G401.6 (cell line): Measurements from ENCODE around the gene HMCN2.

Experiments
- FAIRE-seq: peaks from 2 replicates; lab custom pipeline; 2012; peaks lifted over from hg19 to GRCh38; lab: Jason Lieb, UNC

HMCN2 gene

GRCh38 chr9:130290291-130291181, 25.0 kb downstream of the HMCN2 start:
- FAIRE-seq, result no peak

DNA sequence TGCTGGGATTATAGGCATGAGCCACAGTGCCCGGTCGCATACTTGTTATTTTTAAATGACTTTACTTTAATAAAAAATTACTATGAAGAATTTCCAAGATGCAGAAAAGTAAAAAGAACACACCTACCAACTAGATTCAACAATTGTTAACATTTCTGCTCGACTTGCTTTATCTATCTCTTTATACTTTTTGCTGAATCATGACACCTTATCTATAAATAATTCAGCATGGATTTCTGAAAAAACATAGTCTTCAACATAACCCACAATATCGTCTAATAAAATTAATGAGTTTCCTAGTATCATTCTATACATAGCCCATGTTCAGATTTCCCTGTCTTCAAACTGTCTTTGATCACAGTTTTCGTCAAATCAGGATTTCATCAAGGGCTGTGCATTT, 25.9 kb downstream of the HMCN2 start:
- no peak for FAIRE-seq

GRCh38 chr9:130292106-130292505, 26.5 kb downstream of the HMCN2 start:
- no peak for FAIRE-seq

- no peak for FAIRE-seq
Observed at GRCh38 chr9:130294664-130295063, 29.1 kb downstream of the HMCN2 start.

GRCh38 chr9:130295431-130295830, 29.9 kb downstream of the HMCN2 start:
- FAIRE-seq, result no peak

DNA sequence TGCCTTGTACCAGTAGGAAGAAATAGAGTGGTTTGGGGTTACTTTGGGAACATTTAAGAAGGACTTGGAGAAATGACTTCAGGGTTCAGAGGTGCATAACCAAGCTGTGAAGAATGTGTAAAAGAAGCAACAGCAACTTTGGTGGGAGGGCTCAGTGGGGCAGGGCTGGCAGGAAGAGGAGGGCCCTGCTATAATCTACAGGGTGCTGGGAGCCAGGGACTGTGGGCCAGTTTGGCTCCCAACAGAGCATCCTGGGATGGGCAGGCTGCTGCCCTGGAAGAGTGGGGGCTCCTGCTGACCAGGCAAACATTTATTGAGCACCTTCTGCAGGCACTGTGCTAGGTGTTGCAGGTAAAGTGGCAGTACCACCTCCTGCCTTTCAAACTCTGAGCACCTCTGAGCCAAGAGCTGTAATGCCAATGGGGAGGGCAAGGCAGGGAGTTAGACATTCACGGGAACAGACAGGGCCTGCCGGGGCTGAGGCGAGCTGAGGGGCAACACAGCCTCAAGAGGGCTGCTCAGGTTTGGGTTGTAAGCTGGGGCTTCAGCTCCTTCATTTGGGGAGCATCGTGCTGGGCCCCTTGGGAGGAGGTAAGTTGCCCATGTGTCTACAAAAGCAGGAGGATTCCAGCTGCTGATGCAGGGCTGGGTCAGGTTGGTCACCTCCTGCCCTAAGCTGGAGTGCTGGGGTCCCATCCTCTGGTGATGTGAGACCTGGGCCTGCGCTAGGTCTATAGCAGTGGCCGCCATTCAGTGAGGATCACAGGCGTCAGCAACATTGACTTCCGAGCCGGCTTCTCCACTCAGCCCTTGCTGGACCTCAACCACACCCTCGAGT, 30.6 kb downstream of the HMCN2 start:
- no peak for FAIRE-seq

- no peak for FAIRE-seq
Observed at GRCh38 chr9:130296783-130297055, 31.2 kb downstream of the HMCN2 start.

DNA sequence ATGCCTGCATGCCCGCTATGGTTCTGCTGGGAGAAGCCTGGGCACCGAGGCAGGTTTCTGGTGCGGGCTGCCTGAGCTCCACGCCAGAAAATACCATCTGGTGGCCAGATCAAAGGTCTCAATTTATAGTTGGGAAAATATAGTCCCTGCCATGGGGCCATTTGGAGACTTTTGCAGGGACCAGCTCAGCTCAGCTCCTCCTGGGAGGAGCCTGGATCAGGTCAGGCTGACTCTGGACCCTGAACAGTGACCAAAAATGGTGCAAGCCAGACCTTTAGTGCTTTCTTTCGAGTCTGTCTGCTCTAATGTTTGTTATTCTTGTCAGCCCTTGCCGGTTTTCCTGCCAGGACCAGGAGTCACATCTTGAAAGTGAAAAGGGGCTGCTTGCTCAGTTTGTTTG, 31.8 kb downstream of the HMCN2 start:
- FAIRE-seq, result no peak

- no peak for FAIRE-seq
Observed at GRCh38 chr9:130298662-130299279, 33.2 kb downstream of the HMCN2 start.

- FAIRE-seq, result no peak
Observed at GRCh38 chr9:130299785-130300615, 34.4 kb downstream of the HMCN2 start.

GRCh38 chr9:130300739-130301138, 35.2 kb downstream of the HMCN2 start:
- no peak for FAIRE-seq

DNA sequence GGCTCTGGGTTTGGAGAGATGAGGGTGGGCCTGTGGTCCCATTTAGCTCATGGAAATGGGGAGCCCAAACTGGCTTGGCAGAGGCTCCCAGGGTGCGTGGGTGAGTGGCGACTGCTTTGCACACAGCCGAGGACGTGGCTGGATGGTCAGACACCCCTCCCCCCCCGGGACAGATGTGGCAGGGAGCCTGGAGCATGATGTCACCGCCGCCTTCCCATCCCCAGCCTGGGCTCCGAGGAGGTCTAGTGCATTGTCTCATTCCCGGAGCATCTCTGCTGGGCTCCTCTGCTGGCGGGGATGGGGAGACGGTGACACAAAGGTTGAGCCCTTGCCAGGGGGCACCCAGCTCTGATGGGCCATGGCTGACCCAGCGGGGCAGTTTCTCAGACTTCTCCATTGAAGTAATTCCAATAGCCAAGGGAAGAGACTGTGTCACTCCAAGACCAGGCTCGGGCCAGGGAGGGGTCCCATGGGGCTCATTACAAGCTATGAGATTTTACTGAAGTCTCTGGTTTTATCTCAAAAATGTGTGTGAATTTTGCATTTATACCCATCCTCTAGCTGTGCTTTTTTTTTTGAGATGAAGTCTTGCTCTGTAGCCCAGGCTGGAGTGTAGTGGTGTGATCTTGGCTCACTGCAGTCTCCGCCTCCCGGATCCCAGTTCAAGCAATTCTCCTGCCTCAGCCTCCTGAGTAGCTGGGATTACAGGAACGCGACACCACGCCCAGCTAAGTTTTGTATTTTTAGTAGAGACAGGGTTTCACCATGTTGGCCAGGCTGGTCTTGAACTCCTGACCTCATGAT, 36.1 kb downstream of the HMCN2 start:
- FAIRE-seq, result no peak

DNA sequence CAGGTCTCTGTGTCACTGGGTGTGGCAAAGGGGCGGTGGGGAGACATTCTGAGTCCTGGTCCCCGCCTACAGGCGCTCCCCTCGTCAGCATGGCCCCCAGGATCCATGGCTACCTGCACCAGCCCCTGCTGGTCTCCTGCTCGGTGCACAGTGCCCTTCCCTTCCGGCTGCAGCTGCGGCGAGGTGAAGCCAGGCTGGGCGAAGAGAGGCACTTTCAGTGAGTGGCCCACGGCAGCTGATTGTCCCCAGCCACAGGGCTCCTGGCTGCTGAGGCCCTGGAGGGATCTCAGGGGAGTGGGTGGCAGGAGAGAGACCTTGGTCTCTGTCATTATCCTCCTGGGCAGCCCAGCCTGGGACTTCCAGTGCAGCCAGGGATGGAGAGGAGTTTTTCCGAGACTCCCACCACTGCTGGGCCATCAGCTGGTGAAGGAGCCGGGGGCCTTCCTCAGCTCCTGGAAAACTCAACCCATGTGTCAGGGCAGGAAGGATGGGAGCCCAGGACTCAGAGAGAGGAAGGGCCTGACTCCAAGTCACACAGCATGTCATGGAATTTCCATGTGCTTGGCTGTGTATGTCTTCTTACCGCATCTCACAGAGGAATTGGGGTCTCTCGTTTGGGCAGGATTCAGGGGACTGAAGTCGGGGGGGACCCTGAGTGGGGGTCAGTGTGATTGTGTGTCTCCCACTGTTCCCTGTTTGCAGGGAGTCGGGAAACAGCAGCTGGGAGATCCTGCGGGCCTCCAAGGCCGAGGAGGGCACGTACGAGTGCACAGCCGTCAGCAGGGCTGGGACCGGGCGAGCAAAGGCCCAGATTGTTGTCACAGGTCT, 37.4 kb downstream of the HMCN2 start:
- no peak for FAIRE-seq

DNA sequence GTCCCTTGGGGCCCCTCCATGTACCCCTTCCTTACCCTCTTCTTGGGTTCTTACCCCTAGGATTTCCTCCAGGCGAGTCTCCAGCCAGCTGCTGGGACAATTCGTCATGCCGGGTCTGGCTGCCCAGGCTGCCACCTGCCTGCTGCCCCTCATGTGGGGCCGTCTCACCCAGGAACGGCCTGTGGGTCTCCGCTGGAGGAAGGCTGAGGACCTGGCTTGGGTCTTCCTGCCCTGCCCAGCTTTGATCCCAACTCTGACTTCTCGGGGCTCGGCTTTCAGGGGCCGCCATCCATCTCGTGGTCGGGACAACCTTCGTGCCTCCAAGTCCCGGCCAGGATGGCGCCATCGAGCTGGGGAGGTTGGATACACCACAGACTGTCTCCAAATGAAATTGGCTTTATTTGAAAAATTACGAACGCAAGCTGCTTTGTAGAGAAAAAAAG, 38.1 kb downstream of the HMCN2 start:
- FAIRE-seq, result no peak

DNA sequence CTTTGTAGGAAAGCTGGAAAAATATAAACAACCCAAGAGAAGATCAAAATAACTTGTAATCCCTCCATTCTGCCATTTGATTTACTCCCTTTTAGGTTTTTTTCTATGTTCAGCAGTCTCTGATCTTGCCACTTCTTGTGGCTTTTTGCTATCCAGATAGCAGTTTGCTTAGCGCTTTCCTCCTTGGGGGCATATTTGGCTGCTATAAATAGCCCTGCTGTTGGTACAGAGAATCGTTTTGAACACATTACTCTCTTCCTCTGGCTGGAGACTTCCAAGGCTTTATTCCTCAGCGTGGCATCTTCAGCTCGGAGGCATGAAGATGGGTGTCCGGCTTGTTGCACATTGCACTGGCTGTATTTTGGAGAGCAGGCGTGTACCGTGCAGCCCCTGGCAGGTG, 38.6 kb downstream of the HMCN2 start:
- FAIRE-seq, result no peak

GRCh38 chr9:130304643-130305042, 39.1 kb downstream of the HMCN2 start:
- FAIRE-seq, result no peak

DNA sequence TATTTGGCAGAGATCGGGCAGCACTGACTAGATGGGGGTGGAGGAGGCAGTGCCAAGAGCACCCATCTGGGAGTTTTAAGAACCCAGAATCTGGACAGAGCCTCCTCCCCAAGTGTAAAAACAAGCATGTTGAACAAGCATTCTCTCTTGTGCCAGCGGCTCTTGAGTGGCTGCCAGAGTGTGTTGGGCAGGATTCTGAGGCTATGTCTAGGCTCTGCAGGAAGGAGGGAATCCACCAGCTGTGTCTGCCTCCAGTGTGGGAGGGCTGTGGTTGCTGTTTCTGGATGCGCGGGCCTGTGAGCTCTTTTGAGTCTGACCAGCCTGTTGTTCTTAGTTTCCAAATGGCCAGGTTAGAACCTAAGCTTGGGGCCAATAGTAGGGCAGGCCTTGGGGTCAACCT, 39.8 kb downstream of the HMCN2 start:
- no peak for FAIRE-seq

GRCh38 chr9:130306823-130307666, 41.5 kb downstream of the HMCN2 start:
- no peak for FAIRE-seq

DNA sequence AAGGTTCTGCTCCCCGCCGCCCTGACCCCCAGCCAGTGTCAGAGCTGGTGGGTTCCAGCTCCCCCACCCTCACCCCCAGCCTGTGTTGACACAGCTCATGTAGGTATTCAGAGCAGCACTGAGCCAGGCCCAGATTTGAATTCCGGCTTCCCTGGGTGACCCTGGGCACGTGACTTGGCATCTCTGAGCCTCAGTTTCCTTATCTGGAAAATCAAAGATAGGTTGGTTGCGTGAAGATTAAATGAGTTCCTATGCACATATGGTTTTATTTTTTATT, 42.0 kb downstream of the HMCN2 start:
- no peak for FAIRE-seq

DNA sequence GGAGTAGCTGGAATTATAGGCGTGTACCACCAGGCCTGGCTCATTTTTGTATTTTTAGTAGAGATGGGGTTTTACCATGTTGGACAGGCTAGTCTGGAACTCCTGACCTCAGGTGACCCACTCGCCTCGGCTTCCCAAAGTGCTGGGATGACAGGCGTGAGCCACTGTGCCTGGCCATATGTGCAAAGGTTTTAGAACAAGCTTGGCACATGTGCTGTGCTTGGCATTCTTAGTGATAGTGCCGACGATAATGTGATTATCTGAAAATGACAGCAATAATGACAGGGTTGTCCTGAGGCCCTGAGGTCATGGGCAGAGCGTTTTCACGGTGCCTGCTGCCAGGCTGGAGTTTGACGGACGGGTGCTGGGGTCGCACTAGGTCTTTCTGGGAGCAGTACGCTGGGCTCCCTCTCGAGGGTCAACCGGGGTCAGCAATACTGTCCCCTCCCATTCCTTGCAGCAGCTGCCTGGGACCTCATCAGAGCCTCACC, 42.6 kb downstream of the HMCN2 start:
- FAIRE-seq, result no peak
